Eye (tissue), 1 donor: ENCODE data around the gene ARMC7.
"Not testable (repeated sequence)": the region's sequence is repeated elsewhere in the genome, so short reads cannot be mapped to it uniquely, and the experiment has no call there.

Source experiments
- DNase-seq: peaks from one replicate; pipeline ENCODE4 v3.0.0-alpha.2; 2015

The ARMC7 gene

DNA sequence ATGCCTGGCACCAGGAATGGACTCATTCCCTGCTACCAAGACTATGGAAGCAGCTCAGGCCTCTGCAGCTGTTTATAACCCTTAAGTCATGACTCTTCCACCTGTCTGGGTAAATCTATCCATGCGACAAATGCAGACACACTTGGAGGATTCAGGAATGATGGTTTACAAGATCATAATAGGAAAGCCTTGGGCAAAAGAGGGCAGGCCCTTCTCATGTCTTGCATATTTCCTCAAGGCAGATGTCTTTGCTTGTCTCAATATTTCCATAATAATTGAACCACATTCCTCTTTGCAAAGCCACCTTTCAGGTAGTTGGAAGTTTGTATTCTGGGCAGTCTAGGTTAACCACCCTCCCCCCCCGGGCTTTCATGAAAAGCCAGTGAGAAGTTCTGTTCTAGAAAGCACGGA lies 45.4 kb downstream of the ARMC7 start:
- DNase-seq: peak; percentile 60

DNA sequence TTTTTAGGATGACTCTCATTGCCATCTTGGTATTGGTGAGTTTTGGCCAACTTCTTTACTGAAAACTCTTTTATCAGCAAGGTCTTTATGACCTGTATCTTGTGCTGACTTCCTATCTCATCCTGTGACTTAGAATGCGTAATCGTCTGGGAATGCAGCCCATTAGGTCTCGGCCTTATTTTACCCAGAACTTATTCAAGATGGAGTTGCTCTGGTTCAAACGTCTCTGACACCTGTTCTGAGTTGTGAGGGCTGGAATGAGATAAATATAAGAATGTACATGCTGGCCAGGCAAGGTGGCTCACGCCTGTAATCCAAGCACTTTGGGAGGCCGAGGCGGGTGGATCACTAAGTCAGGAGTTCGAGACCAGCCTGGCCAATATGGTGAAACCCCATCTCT lies 48.7 kb downstream of the ARMC7 start:
- DNase-seq: not testable (repeated sequence)

DNA sequence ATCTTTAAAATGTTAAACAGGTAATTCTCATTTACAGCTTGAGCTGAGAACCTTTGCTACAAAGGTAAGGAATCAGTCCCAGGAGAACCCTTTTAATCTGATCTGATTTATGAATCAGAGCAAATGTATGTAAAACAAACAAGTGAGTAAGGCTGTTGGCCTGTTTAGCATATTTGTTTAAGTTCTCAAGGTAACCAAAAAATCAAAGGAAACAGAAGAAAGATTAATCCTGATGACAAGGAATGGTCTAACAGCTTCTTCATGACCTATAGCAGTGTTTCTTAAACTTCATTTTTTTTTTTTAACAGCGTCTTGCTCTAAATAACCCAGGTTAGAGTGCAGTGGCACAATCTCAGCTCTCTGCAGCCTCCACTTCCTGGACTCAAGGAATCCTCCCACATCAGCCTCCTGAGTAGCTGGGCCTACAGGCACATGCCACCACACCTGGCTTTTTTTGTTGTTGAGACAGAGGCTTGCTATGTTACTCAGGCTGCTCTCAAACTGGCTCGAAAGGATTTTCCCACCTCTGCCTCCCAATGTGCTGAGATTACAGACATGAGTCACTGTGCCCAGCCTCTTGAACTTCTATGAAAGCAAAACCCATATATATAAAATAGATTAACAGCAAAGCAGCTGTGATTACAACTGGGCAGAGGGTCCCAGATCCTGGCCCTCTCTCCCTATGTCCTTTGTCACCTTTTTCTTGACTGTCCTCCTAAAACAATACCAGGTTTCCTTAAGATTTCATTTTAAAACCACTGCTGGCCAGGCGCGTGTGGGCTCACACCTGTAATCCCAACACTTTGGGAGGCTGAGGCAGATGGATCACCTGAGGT lies 49.6 kb downstream of the ARMC7 start:
- no peak for DNase-seq

DNA sequence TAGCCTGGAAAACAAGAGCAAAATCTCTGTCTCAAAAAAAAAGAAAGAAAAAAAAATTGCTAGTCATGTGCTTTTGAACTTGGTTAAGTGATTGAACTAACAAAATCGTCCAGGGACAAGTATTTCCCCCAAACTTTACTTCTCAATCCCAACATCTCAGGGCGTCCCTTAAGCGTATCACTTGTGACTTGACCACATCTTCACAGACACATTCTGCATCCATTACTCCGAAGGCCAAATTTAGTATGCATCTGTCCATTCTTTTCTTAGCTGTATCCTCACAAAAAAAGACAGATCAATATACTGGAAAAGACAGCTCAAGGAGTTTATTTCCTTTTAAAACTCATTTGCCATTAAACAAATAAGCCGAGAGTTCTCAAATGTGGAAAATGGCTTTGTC lies 50.4 kb downstream of the ARMC7 start:
- DNase-seq: no peak

DNA sequence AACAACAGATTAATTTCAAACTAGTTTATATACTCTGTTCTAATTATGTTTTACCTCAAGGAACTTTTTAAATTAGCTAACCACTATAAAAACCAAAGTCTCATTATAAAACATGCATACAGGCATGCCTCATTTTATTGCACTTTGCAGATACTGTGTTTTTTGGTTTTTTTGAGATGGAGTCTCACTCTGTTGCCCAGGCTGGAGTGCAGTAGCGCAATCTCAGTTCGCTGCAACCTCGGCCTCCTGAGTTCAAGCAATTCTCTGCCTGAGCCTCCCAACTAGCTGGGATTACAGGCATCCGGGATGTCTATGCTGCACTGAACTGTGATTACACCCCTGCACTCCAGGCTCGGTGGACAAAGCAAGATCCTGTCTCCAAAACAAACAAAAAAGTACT lies 53.3 kb downstream of the ARMC7 start:
- no peak for DNase-seq

DNA sequence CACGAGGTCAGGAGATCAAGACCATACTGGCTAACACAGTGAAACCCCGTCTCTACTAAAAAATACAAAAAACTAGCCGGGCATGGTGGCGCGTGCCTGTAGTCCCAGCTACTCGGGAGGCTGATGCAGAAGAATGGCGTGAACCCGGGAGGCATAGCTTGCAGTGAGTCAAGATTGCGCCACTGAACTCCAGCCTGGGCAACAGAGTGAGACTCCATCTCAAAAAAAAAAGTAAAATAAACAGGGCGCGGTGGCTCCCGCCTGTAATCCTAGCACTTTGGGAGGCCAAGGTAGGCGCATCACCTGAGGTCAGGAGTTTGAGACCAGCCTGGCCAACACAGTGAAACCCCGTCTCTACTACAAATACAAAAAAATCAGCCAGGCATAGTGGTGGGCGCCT lies 54.8 kb downstream of the ARMC7 start:
- not testable (repeated sequence) for DNase-seq

DNA sequence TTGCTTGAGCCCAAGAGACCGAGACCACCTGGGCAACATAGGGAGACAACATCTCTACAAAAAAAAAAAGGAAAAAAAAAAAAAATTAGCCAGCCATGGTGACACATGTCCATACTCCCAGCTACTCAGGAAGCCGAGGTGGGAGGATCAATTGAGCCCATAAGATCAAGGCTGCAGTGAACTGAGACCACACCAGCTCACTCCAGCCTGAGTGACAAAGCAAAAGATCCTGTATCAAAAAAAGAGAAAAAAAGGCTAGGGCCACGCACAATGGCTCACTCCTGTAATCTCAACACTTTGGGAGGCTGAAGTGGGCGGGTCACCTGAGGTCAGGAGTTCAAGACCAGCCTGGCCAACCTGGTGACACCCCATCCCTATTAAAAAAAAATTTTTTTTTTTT lies 59.2 kb downstream of the ARMC7 start:
- DNase-seq: no peak

DNA sequence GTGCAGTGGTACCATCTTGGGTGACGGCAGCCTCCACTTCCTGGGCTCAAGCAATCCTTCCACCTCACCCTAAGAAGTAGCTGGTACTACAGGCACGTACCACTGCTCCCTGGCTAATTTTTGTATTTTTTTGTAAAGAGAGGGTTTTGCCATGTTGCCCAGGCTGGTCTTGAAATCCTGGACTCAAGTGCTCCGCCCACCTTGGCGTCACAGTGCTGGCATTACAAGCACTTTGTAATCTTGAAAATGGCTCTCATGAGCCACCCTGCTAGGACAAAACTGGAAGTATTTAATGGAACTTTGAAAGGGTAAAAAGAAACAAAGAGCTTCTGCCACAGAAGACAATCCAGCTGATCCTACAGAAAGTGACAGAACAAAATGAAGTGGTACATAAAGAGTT lies 63.8 kb downstream of the ARMC7 start:
- no peak for DNase-seq

DNA sequence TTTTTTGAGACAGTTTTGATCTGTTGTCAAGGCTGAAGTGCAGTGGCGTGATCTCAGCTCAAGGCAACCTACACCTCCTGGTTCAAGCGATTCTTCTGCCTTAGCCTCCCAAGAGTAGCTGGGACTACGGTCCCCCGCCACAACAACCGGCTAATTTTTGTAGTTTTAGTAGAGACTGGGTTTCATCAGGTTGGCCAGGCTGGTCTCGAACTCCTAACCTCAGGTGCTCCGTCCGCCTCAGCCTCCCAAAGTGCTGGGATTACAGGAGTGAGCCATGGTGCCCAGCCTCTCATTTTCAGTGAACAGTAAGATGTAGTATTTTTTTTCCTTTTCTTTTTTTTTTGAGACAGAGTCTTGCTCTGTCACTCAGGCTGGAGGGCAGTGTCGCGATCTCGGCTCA lies 65.2 kb downstream of the ARMC7 start:
- DNase-seq: no peak

DNA sequence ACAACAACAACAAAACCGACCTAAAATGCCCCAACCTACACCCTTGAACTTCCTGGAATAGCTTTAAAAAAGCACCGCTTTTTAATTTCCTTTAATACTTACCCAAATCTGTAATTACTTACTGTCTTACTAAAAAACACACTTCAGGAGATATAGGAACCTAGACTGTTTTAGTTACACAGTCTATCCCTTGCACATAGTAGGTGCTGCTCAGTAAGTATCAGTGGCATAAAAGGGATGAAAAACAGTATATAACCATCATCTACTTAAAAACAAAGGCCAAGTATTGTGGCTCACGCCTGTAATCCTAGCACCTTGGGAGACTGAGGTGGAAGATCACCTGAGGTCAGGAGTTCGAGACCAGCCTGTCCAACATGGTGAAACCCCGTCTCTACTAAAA lies 66.9 kb downstream of the ARMC7 start:
- no peak for DNase-seq

DNA sequence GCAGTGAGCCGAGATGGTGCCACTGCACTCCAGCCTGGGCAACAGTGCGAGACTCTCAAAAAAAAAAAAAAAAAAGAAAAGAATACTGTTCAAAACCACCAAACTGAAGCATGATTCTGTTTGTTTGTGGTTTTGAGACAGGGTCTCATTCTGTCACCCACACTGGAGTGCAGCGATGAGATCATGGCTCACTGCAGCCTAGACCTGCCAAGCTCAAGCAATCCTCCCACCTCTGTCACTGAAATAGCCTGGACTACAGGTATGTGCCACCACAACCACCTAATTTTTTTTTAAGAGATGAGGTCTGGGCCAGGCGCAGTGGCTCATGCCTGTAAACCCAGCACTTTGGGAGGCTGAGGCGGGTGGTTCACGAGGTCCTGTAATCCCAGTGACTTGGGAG lies 68.7 kb downstream of the ARMC7 start:
- no peak for DNase-seq
